Stimulated activated CD8-positive, alpha-beta memory T cell treated with anti-CD3 and anti-CD28 coated beads, Interleukin-15, amount 100 ng/mL, for 48 hours (primary cell): Measurements from ENCODE around the gene DNAH10.

ENCODE experiments used
- DNase-seq, 2 donors: peaks; one replicate each; pipeline ENCODE4 v3.0.0-alpha.2; 2020; ENCODE audit warnings: low read depth in 2 of 2

The DNAH10 gene

DNA sequence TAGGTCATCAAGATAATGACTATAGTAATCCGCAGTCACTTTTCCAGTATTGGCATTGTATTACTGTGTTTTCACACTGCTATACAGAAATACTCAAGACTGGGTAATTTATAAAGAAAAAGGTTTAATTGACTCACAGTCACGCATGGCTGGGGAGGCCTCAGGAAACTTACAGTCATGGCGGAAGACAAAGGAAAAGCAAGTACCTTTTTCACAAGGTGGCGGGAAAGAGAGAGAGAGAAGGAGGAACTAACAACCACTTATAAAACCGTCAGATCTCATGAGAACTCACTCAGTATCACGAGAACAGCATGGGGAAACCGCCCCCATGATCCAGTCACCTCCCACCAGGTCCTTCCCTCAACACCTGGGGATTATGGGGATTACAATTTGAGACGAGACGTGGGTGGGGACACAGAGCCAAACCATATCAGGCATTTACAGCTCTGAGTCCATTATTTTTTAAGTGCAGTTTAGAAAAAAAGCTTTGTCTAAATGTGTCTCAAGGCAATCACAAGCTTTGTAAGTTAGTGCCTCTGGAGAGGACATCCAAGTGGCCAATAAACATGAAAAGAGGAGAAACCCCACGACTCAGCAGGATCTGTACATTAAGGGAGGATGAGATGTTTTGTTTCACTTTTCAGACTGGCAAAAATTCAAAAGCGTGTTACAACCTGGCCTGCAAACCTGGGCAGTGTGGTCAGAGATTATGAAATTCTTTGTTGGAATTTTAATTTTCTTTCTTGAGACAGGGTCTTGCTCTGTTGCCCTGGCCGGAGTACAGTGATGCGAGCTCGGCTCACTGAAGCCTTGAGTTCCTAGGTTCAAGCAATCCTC, 82.0 kb downstream of the DNAH10 start:
- no peak for DNase-seq

DNA sequence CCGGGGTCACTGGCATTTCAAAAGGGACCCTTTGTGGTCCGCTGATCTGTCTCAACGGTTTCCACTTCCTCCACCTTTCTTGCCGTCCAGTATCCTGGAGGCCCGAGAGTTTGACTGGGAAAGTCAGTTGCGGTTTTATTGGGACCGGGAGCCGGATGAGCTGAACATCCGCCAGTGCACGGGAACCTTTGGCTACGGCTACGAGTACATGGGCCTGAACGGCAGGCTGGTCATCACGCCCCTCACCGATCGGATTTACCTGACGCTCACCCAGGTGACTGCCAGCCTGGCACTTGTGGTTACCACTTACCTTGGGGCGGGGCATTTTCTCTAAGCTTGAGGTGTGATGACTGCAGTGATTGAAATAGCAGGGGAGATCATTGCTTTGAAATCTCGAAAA, 83.8 kb downstream of the DNAH10 start:
- no peak for DNase-seq

DNA sequence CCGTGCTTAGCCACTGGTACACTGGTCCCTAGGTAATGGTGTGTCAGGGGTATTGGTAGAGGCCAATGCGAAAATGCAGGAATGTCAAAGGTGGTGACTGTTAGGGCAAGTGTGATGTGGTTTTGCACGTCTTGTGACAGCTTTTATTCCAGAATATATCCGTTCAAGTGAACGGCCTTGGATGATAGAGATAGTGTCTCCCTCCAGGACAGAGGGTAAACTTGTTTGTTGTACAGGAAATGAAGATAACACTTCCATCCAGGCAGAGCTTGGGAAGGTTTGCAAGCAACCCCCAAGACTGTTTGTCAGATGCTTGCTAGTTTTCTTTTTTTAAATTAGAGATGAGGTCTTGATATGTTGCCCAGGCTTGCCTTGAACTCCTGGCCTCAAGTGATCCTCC, 84.2 kb downstream of the DNAH10 start:
- DNase-seq = no peak

DNA sequence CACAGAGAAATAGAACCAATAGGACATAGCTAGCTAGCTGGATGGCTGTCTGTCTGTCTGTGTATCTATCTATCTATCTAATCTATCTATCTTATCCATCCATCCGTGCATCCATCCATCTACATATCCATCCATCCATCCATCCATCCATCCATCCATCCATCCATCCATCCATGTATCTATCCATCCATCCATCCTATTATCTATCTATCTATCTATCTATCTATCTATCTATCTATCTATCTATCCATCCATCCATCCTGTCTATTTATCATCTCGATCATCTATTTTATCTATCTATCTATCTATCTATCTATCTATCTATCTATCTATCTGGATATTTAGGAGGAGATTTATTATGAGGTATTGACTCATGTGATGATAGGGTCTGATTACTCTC, 84.9 kb downstream of the DNAH10 start:
- no peak for DNase-seq

DNA sequence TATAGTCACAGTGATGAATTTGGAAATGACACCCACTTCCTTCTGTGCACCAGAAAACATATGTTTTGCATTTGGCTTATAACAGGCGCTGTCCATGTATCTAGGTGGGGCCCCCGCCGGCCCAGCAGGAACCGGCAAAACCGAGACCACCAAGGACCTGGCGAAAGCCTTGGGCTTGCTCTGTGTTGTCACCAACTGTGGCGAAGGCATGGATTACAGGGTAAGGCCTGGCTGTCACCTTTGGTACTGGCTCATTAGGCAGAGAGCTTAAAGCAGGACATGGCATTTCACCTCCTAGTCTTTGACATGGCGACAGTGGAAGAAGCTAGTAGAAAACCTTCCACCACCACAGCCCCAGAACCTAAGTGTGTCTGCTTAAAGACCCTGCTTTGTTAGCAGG, 85.8 kb downstream of the DNAH10 start:
- DNase-seq = no peak

- DNase-seq = no peak
Measured at GRCh38 chr12:123849517-123849916, 87.4 kb downstream of the DNAH10 start.

GRCh38 chr12:123850246-123851134, 88.4 kb downstream of the DNAH10 start:
- no peak for DNase-seq

GRCh38 chr12:123853396-123854070, 91.4 kb downstream of the DNAH10 start:
- DNase-seq = no peak

GRCh38 chr12:123854232-123854631, 92.1 kb downstream of the DNAH10 start:
- no peak for DNase-seq

DNA sequence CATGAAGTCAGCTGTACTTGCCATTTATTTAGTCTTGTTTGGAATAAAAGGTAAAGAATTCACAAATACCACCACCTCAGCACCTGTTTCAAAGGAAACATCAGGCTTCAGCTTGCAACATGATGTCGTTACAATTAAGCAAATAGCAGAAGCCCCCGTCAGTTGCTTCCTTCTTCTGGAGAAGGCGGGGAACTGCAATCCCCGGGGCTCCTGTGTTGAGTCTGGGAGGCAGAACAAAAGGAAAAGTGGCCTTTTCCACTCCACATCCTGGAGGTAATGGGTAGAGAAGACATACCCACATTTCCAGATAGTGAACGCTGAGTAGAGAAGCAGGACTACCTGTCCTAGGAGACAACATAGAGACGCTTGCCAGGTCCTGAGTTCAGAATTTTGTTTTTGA, 92.8 kb downstream of the DNAH10 start:
- DNase-seq = no peak

GRCh38 chr12:123856681-123857080, 94.6 kb downstream of the DNAH10 start:
- no peak for DNase-seq

- no peak for DNase-seq
Measured at GRCh38 chr12:123858176-123858575, 96.1 kb downstream of the DNAH10 start.

GRCh38 chr12:123859035-123859434, 96.9 kb downstream of the DNAH10 start:
- DNase-seq = no peak

DNA sequence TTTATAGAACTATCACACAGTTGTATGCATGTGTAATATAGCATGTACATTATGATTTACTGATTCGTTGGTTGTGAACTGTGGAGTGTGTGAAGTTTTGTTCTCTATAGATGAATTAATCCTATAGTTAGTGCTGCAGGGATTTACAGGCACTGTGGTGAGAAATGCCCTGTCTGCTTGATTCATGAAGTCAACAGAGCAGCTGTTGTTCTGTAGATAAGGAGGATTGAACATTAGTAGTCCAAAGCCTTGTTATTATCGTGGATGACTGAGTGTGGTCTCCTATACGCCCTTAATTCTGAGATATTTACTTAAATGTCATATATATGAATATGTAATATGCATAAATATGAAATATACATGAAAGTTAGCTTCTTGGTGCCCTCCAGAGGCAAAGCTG, 98.3 kb downstream of the DNAH10 start:
- no peak for DNase-seq

DNA sequence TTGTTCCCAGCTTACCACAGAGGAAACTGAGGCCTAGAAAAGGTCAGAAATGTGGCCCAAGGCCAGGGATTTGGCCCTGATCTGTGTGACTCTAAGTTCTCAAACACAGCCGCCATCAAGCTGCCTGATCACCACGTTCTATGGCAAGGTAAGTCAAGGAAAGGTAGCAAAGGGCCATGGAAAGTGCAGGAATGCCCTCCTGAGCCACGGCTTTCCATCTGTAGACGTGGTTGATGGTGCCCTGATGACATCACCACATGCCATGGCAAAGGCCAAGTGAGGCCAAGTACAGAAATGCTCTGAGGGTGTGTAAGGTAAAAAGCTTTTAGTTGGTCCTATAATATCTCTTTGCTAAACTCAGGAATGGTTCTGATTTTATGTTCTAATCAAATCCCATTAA, 99.3 kb downstream of the DNAH10 start:
- DNase-seq = no peak

DNA sequence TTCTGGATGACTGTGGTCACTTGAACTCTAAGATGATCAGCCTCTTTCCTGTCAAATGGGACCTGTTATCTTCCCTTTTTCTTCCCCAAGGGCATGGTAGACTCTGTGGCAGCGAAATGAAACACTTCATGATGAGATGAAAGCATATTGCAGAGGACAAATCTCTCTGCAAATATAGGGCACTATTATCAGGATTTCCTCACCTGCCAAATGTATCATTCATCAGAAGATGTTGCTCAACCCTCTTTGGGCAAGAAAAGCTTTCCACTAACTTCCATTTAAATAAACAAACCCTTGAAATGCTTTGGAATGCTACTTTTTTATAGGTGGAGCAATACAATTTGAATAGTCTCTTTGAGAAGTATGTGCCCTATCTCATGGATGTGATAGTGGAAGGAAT, 105.0 kb downstream of the DNAH10 start:
- DNase-seq = no peak

DNA sequence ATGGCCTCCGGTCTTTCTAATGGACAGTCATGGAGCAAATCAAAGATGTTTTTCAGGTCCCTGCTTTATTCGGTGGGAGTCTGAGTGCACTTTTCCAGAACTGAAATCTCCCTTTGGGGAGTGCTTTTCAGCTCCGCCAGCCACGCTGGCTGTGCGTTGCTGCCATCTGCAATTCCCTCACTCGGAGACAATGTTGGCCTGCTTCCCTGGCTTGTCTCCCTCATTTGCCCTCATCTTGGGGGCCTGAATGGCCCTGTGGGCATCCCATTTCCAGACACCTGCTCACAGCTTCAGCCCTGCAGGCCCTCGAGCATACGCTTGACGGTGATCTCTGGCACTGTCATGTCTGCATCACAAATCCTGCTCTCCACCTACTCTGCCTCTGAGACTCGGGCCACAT, 106.7 kb downstream of the DNAH10 start:
- no peak for DNase-seq

DNA sequence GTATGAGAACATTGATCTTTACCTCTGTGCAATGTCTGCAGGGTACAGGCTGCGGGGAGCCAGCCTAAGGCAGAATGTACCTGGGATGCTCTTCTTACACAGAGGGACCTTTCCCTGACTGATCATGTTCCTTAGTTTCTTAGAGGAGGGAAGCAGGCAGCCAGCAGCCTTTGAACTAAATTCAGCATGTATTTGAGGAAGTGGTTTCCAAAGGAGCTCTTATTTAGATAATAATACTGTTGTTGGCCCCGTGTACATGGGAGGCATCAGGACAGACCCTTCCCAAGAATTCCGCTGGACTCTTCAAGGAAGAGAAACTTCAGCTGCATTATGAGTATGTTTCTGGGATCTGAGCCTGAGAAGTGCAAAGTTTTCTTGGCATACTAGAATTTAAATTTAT, 111.7 kb downstream of the DNAH10 start:
- DNase-seq = no peak

GRCh38 chr12:123877968-123878367, 115.9 kb downstream of the DNAH10 start:
- no peak for DNase-seq

- DNase-seq = no peak
Measured at GRCh38 chr12:123879101-123879500, 117.0 kb downstream of the DNAH10 start.

DNA sequence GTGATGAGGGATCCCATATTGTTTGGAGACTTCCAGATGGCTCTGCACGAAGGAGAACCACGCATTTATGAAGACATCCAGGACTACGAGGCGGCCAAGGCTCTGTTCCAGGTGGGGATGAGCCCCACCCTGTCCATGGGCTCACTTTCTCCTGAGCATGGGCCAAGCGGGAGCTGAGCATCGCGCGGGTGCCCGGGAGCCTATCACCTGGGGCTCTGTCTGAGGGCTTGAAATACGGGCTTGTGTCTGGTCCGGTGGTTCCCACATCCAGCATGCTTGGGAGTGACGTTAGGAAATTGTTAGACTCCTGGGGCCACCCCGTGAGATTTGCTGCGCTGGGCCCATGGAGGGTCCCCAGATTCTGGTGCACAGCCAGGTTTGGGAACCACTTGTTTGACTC, 117.6 kb downstream of the DNAH10 start:
- no peak for DNase-seq

- DNase-seq = no peak
Measured at GRCh38 chr12:123882161-123882705, 120.1 kb downstream of the DNAH10 start.
